Activated CD4-positive, alpha-beta T cell treated with anti-CD3 and anti-CD28 coated beads, Interleukin-2, amount 50 U/mL, for 4 hours (primary cell): Measurements from ENCODE around the gene GNPAT.

Experiments used
- DNase-seq, 2 experiments: peaks; one replicate each; pipeline ENCODE4 v3.0.0-alpha.2; 2020

The GNPAT gene

GRCh38 chr1:231213831-231214573, 27.0 kb upstream of the GNPAT start:
- no peak for DNase-seq

- DNase-seq: no peak
Measured at GRCh38 chr1:231214918-231215680, 25.9 kb upstream of the GNPAT start.

- DNase-seq: no peak
Measured at GRCh38 chr1:231215681-231216385, 25.2 kb upstream of the GNPAT start.

- DNase-seq: no peak
Measured at GRCh38 chr1:231216498-231216897, 24.5 kb upstream of the GNPAT start.

GRCh38 chr1:231217056-231217455, 24.0 kb upstream of the GNPAT start:
- no peak for DNase-seq

GRCh38 chr1:231218078-231218477, 22.9 kb upstream of the GNPAT start:
- no peak for DNase-seq

- DNase-seq: no peak
Measured at GRCh38 chr1:231219422-231220401, 21.3 kb upstream of the GNPAT start.

- no peak for DNase-seq
Measured at GRCh38 chr1:231220801-231221200, 20.2 kb upstream of the GNPAT start.

- DNase-seq: no peak
Measured at GRCh38 chr1:231226156-231226555, 14.9 kb upstream of the GNPAT start.

GRCh38 chr1:231231511-231231910, 9.5 kb upstream of the GNPAT start:
- DNase-seq: no peak

GRCh38 chr1:231232870-231233734, 7.9 kb upstream of the GNPAT start:
- DNase-seq: no peak

GRCh38 chr1:231233735-231234417, 7.1 kb upstream of the GNPAT start:
- DNase-seq: no peak

GRCh38 chr1:231234506-231234905, 6.5 kb upstream of the GNPAT start:
- no peak for DNase-seq

GRCh38 chr1:231235526-231236207, 5.3 kb upstream of the GNPAT start:
- no peak for DNase-seq

- DNase-seq: no peak
Measured at GRCh38 chr1:231236208-231236591, 4.8 kb upstream of the GNPAT start.

- DNase-seq: no peak
Measured at GRCh38 chr1:231236938-231237337, 4.1 kb upstream of the GNPAT start.

GRCh38 chr1:231238298-231238697, 2.7 kb upstream of the GNPAT start:
- DNase-seq: no peak

- DNase-seq: no peak
Measured at GRCh38 chr1:231240531-231240882, 505 bp upstream of the GNPAT start.

GRCh38 chr1:231241750-231242149, 738 bp downstream of the GNPAT start:
- DNase-seq: no peak

- DNase-seq: no peak
Measured at GRCh38 chr1:231242516-231243198, 1.6 kb downstream of the GNPAT start.
